DMS53 treated with DMSO at 0.1 percent for 48 hours (cell line): Measurements from ENCODE around the gene B4GALT6.

Experiments
- DNase-seq: peaks from one replicate; lab custom pipeline; 2025; ENCODE audit not compliant: unreplicated experiment; lab: John Stamatoyannopoulos, UW

Gene B4GALT6

GRCh38 chr18:31634331-31634713 lies 50.1 kb downstream of the B4GALT6 start:
- no peak for DNase-seq

DNA sequence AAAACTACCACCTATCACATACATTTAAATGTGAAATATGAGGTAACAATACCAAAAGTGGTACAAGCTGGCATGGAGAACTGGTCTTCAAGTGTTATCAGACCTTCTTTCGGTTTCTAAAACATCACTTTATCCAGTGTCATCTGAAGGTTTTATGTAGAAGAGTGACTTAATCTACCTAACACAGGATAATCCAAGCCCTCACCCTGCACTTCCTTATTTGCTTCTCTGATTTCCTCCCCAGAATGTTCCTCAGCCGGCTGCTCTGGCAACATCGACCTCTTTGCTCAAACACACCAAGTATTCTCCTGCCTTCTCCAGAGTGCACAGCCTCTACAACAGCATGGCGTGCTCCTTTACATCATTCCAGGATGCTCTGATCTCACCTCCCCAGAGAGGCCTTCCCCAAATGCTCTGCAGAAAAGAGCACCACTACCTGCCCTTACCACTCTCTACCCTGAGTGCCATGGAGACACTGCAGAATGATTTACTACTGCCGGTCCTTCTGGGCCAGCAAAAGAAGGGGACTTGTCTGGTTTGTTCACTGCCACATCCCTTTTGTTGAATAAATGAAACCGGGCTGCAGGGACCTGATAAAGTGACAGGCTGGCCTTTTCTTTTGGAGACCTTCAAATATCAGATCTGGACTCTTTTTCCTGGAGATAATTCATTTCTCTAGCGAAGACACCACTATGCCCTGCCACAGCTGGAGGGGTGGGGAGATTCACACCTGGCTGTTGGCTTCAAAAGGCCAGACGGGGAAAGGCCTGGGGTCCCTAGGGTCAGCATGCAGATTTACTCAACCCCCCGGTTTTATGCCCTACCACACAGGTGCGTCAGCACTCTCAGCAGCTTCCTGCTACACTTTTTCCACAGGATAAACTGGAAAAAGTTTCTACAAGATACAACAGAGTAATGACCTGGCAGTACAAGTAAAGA lies 50.7 kb downstream of the B4GALT6 start:
- DNase-seq = no peak

DNA sequence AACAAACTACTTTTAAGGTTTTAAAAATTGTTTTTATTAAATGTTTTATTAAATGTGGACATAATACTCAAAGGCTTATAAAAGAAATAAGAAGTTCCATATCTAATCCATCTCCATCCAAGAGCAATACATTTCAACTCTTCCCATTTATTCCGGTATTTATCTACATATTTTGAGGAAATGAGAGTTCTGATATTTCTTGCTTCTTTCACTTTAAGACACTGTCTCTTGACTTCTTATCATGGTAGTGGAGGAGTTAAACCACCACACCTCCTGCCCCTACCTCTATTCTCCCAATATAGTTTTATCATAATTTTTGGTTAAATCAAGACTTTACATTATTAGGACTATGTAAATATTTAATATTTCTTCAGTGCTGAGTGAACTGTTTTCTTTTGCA lies 52.0 kb downstream of the B4GALT6 start:
- no peak for DNase-seq

- DNase-seq = no peak
Measured at GRCh38 chr18:31631526-31631925, 52.9 kb downstream of the B4GALT6 start.

GRCh38 chr18:31630549-31630948 lies 53.8 kb downstream of the B4GALT6 start:
- DNase-seq = no peak

DNA sequence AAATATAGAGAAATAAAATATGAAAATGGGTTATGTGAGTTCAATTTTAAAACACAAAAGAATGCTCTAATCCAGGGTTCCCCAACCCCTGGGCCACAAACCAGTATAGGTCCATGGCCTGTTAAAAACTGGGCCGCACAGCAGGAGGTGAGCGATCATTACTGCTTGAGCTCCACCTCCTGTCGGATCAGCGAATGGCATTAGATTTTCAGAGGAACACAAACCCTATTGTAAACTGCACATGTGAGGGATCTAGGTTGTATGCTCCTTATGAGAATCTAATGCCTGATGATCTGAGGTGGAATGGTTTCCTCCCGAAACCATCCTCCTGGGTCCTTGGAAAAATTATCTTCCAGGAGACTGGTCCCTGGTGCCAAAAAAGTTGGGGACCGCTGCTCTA lies 58.0 kb downstream of the B4GALT6 start:
- DNase-seq = no peak

DNA sequence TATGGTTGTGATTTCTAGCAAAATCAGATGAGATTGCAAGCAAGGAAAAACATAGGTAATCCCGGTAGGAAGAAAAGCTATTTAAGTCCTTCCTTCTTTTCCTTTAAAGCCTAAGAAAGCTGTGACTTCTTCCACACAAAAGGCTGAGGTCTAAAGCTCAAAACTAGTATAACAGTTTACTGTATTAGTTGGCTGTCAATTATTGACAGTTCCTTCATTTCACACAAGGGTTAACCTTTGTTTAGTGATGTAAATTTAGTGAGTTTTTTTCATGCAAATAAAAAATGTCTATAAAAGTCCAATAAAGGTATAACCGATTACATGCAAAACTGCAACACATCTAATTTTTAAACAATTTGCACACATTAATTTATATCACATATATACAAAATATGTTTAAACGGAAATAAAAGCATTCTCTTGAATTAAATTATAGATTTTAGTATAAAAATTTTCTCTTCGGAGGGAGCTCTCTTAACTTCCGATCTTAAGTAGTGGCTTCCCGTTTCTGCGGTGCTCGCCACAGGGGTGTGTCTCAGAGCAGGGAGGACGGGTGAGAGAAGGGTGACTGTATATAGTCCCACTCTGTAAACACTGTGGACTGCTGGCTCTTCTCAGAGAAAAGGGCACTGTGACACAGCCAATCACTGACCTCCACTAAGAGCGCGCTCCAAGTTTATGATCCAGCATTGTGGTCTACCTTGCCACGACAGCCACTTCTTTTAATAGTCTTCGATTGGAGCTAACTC lies 59.3 kb downstream of the B4GALT6 start:
- DNase-seq = no peak

DNA sequence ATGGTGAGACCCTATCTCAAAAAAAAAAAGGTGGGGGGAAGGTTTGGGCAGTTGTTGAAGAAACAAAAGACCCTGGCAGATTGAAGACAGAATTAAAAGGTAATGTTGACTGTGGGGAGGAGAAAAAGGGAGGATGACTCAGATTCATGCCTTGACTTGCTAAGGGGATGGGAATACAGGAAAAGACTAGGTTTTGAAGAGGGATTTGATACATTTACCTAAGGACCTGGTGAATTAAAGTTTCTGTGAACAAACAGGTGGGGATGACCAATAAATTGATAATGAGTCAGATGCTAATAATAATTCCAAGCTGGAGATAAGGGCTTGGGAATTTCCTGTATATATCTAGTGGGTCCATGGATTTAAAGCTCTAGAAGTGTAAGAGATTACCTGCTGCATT lies 65.1 kb downstream of the B4GALT6 start:
- DNase-seq = no peak

DNA sequence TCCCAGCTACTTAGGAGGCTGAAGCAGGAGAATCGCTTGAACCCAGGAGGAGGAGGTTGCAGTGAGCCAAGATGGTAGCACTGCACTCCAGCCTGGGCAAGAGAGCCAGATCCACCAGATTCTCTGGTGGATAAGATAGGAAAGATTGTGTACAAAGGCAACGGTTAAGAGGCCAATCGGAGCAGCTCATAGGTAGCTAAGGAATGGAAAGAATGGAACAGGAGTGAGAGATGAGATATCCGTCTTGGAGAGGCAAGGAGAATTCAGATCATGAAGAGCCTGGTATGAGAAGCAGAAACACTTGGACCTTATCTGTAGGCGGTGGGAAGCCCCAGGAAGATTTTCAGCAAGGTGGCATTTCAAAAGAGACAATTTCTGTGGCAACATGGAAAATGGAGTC lies 65.6 kb downstream of the B4GALT6 start:
- no peak for DNase-seq

- DNase-seq = no peak
Measured at GRCh38 chr18:31617031-31617717, 67.2 kb downstream of the B4GALT6 start.

- no peak for DNase-seq
Measured at GRCh38 chr18:31616586-31616985, 67.8 kb downstream of the B4GALT6 start.

DNA sequence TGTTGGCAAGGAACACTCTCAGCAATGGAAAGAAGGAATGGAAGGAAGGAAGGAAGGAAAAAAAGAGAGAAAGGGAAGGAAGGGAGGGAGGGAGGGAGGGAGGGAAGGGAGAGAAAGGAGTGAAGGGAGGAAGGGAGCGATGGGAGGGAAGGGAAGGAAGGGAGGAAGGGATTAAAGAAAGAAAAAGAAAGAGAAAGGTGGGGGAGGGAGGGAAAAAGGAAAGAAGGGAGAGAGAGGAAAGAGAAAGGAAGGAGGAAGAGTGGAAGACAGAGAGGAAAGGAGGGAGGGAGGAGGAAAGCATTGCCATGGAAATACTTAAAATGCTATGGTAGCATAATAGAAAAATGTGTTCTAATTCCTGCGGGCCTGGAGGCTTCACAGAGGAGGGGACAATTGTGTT lies 70.3 kb downstream of the B4GALT6 start:
- no peak for DNase-seq

DNA sequence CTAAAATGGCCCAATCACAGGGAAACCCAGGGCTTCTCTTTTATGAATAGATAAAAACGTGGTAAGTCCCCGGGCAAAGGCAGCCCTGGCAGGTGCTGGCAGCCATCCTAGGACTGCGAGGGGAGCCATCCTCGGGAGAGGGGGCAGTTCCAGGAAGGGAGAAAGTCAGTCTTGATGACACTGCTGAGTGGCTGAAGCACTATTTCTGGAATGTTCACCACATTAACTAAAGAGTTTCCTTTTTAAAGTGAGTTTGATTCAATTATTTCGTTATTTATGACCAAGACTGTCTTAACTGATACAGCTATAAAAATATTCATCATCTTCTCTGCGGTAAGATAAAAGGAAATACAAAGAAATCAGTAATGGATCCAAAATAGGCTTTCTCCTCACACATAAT lies 72.3 kb downstream of the B4GALT6 start:
- DNase-seq = no peak

DNA sequence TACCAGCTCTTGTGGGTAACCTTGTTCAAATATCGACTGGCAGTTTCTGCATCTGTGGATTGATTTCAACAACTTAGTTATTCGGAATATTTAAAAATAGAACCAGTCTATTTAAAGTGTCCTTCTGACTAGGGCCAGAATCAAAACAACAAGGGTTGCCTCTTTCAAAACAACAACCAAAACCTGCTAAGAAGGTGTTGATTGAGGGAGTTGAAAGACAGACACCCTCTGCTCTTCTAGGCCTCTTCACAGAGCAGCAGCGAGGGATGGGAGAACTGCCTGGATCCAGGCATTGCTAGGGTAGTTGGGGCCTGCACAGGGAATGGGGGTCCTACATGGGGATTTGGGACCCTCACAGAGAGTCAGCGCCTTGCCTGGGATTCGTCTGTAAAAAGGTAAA lies 72.9 kb downstream of the B4GALT6 start:
- DNase-seq = no peak

DNA sequence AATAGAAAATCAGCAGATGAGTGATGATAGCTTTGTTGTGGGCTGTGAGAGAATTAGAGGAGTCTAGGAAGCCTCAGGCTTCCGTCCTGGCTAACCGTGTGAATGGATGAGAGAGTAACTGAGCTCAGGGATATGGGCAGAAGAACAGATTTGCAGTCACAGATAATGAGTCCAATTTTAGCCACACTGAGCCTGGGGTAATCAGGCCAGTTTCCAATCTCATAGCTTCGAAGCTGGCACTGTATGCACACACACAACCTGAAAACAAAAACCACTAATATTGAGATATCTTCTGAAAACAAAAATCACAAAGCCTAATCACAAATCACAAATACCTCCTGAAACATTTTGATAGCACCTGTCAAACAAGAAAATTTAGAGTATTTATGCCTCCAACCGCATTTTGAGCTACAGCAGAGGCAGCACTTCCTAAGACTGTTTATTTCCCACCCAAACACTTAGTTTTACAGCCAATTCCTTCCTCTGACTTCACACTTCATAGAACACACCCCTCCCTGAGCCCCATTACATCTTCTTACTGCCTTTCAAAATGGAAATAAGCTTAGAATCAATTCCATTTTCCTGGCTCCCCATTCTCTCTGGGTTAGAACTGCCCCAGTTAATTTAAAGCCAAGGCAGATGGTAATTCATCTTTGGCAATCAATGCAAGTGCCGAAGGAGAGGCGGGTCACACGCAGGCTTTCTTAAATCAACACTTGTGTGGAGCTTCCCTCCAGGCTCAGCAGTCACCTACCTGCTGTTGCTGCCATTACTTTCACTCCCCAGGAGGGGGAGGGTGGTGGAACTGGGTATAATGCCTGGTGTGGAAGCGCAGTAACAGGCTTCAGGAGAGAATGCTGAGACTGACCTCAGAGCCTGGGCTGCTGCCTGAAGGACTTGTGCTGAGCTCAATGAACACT lies 73.8 kb downstream of the B4GALT6 start:
- peak; percentile 30 for DNase-seq

DNA sequence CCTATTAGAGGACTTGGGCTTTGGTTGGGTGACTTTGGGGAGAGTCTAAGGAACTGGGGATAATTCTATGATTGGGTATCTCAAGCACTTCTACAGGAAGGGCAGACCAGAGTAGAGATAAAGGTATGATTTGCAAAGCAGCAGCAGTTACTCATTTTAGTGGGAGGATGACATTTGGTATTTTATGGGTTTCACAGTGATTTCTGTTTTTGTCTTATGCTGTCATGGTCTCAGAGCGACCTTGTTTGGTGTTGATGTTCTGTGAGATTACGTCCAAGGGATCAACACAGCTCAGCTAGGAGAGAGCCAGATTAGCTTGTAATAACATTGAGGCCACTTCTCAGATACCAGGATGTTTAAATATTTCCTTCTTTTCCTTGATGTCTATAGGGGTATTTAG lies 74.5 kb downstream of the B4GALT6 start:
- no peak for DNase-seq

GRCh38 chr18:31607384-31607783 lies 77.0 kb downstream of the B4GALT6 start:
- no peak for DNase-seq

- no peak for DNase-seq
Measured at GRCh38 chr18:31606265-31606664, 78.1 kb downstream of the B4GALT6 start.

- no peak for DNase-seq
Measured at GRCh38 chr18:31603315-31603714, 81.1 kb downstream of the B4GALT6 start.

DNA sequence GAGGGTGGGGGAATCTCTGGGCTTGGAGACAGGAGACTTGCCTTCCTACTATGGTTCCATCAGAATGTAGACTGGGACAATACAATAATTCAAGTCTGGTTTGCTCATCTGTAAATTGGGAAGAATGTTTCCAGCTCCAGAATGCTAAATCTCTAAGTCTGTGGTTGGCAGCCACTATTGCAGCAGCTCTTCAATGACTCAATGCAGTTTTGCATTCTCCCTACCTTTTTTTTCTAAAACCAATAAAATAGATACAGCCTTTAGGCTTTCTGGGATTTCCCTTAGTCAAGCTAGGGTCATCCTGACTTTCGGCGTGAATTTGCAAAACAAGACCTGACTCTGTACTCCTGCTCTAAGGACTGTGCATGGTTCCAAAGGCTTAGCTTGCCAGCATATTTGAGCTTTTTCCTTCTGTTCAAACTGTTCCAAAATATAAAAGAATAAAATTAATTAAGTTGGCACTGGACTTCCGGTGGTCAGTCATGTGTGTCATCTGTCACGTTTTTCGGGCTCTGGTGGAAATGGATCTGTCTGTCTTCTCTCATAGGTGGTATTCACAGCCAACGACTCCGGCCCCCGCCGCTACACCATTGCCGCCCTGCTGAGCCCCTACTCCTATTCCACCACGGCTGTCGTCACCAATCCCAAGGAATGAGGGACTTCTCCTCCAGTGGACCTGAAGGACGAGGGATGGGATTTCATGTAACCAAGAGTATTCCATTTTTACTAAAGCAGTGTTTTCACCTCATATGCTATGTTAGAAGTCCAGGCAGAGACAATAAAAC lies 86.2 kb downstream of the B4GALT6 start:
- DNase-seq = no peak
